Epidermal melanocyte (primary cell): ENCODE measurements around the gene EEFSEC.

ENCODE experiments used
- DNase-seq: peaks from one replicate; pipeline ENCODE4 v3.0.0; 2011; ENCODE audit warnings: low spot score; ENCODE audit not compliant: insufficient read length

Gene EEFSEC

DNA sequence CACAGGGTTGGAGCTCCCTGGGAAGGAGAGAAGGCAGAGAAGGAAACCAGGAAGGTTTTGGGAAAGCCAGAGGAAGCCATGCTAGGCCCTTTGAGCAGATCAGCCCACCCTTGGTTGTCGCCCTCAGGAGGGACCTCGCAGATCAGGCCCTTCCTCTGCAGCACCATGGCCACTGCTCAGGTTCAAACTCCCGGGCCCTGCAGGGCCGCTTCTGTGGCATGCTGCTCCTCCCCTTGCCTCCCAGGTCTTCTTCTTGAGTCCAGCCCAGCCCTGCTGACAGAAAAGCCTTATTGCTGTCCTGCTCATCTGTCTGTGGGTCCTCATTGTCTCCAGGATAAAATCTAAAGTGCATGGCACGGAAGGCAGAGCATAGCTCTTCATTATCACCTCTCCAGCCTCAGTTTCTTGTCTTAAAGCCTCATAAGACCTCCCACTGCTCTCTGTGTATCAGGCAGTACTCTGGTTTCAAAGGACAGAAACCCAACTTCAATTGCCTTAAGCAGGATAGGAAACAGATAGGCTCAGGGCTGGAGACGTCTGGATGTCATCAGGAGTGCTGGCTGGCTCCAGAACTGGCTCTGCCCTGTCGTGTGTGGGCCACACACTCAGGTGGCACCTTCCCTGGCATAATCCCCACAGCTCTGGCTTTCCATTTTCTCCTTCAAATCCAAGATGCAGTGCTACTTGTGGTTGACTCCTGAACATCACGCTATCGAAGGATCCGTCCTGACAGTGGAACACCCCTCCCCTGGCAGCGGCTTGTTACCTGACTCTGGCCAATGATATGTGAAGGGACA lies 118.5 kb downstream of the EEFSEC start:
- DNase-seq, result no peak

DNA sequence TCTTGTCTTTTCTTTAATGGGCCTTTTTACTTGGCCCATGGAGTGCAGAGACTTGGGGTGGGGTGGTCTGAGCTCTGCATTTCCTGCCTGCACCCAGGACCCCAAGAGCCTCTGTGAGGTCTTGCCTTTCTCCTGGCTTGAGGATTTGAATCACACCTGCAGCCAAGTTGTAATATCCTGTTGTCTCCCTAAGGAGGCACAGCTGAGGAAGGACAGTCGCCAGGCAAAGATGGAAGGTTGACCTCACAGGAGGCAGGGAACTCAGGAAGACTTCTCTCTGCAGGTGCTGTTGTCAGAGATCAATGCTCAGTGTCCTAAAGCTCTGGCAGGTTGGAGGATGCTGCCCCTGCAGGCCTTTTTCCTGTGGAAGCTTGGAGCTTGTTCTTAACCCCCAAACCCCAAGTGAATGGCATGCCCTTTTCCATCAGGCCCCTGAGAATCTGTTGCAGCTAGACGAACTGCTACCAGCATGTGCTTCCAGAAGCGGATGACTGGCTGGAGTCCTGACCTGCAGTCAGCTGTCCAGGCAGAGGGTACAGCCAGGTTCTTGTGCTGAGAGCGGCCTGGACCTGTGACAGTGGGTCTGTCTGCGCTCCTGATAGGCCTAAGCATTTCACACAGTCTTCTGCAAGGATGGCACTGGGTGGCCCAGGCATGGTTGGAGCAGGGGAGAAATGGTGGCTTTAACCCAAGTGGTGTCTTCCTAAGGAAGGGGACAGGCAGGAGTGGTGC lies 120.0 kb downstream of the EEFSEC start:
- no peak for DNase-seq

DNA sequence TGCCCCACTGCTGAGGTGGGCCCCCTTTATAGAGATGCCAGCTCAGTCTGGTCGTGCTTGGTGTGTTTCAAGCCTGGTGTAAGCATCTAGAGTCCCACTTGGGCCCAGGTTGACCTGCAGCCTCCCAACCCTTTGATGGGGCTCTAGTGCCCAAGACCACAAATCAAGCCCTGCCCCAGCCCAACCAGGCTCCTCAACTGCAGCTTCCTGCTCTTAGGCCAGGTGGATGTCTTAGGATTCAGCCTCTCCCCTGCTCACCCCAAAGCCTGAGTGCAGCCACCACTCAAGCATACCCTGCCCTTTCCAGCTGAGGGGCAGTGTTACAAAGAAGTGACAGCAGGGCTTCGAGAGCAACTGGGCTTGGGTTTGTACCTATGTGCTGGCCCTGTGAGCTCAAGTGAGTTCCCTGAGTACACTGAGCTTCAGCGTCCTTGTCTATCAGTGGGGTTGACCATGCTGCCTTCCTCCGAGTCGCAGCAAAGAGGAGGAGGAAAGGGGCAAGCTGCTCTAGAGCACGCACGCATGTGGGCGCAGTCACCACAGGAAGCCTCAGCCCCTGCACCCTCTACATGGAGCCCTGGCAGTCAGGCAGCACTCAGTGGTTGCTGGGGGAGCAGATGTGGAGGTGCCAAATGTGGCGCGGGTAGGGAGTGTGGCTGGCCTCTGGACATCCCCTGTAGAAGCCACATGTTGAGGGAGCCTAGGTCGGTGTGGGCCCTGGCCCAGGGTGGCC lies 120.7 kb downstream of the EEFSEC start:
- no peak for DNase-seq

DNA sequence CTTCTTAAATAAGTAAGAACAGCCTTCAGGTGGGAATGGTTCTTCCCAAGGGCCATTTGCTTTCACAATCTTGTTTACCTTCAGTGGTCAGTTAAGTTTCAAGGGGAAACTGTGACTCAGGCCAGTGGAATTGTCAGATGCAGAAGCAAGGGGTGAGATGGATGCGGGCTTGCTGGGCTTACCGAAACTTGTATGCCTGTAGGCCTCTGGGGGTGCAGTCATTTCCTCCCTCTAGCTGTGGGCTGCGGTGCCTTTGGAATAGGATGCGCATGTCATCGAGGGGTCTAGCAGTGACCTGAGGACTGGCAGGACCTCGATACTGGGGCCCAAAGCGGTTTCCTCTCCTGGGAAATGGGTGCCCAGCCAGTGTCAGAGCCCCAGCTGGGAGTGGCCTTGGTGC lies 121.6 kb downstream of the EEFSEC start:
- no peak for DNase-seq

DNA sequence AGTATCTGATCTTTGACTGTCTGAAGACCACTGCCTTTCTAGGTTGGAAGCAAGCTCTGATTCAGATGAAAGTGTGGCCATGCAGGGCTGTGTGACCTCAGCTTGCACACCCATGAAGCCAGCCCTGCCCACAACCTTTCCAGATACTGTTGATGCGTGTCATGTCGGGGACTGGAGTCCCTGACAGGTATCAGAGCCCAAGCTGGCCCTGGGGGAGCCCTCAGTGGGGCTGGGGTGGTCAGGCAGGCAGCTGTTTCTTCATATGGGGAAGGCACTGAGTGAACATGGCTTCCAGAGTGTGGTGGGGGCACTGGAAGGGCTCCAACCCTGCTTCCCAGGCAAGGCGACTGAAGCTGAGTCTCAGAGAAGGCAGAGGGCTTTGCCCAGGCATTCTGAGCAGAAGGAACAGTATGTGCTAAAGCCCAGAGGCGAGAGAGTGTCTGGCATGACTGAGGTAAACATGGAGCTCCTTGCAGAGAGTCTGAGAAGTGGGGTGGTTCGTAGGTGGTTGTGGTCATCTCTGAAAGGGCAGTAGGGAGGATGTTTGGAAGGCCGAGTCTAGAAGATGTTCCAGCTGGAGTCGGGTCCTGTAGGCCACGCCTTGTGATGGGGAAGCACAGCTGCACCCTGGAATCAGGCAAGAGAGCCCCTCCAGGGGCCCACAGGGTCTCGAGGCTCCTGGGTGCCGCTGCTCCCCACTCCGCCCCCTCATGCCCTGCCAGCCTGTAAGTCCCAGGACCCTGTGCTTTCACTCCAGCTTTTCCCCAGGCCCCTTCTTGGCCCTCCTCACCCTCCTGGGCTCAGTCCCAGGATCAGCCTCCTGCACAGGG lies 122.2 kb downstream of the EEFSEC start:
- no peak for DNase-seq

DNA sequence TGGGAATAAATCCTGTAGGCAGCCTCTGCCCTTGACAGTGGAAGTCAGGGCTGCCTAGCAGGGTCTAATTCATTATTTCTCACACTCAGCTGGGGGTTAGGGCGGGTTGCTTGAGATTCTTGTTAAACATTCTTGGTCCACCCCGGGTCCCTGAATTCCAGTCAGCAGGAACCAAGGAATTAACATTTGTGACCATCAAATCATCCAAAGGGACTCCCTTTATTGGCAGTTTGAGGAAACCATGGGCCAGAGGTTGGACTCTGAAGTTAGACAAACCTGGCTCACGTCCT lies 122.8 kb downstream of the EEFSEC start:
- DNase-seq, result no peak

DNA sequence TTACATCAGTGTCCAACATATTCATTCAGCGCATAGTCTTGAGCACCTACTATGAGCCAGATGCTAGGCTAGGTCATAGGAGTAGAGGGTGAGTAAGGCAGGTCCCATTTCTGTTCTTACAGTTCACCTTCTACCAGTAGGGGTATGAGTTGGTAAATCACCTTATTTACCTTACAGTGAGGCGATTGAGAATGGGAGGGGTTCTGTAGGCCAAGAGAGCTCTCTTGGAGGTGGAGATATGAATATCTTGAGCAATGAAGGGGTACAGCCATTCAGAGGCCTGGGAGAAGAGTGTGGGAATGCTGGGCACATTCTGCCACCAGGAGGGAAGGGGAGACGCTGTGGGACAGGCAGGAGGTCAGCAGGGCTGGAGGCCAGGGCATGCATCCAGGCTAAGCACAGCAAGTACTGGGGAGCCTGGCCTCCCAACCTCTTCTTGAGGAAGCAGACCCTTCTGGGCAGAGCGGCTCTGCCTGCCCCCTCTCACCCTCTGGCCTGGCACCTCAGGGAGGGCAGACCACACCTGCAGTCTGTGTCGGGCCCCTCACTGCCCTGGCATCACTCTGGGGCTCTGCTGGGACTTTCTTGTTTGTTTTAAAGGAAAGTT lies 123.4 kb downstream of the EEFSEC start:
- DNase-seq, result no peak

DNA sequence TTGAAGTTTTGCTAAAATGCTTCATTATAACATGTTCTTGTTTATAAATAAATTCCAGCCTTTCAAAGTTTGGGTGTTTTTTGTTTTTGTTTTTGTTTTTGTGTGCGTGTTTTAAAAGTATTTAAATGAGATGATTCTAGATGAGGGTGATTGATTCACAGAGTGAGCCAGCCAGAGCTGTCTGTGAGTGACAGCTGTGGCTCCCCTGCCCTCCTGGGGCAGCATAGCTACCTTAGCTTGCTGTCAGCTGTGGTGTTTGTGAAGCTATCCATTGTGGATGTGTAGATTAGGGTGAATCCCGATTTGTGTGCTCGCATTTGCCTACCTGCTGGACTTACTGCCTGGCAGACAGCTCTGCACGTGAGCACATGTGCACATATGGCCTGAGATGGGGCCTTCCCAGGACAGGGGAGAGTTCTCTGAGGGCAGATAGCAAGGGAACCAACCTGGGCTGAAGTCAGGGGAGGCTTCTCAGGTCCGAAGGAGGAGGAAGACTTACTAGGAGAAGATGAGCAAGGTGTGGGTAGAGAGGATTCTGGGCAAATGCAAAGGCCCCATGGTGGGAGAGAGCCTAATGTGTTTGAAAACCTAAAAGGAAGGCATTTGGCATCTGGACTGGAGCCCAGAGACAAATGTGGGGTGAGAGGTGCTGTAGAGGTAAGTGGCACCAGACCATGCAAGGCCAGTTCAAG lies 124.2 kb downstream of the EEFSEC start:
- no peak for DNase-seq

DNA sequence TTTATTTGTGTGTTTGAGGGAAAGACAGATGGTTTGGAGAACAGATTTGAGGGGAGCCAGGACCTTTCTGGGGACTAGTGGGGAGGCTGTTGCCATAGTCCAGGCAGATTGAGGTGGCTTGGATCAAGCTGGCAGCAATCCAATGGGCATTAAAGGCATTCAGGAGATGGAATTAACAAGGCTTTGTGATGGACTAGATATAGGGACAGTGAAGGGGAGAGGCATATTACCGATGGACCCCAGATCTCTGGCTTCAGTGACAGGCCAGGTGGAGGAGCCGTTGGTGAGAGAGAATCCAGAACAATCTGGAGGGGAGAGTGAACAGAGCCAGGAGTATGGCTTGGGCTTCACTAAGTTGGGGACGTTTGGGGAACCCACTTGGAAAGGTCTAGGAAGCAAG lies 124.8 kb downstream of the EEFSEC start:
- no peak for DNase-seq

DNA sequence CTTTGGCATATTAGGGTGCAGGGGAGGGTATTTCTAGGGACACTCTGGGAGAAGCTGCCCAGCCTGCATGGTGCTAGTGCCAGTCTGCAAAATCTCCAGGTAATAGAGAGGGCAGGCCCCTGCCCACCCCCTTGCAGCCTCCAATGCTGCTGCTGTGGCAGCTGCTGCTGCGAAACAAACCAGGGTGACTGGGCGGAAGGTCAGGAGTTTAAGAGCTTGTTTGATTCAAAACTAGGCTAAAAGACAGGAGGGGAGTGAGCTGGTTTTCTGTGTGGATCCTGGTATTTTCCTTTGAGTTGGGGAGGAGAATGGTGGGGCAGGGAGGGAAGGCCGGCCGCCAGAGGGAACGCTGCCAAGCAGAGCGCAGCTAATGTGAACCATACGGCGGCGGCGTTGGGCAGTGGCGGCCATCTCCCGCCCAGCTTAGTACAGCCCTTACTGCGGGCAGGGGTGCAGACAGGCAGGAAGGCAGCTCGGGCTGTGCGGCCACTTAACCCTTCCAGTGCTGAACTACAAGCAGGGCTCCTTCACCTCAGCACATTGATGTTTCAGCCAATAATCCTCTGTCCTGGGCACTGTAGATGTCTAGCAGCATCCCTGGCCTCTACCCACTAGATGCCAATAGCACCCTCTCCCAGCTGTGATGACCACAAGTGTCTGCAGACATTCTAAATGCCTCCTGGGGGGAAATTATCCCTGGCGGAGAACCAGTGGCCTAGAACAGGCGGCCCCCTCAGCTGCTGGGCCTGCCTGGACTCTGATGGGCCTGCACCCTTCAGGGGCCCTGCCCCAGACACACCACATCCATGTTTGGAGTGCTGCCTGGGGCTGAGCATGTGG lies 125.7 kb downstream of the EEFSEC start:
- DNase-seq, result peak; percentile 44

DNA sequence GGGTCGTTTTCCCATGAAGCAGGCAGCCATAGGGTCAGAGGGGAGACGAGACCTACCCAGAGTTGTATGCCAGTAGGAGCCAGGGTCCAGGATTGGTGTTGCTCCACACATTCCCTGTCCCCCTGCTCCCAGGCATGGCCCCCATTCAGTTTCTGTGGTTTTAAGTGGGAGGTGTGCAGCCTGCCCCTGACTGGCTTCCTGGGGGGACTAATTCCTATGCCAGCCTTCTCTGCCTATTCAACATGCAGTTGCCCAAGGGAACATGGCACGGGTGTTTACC lies 126.3 kb downstream of the EEFSEC start:
- DNase-seq, result no peak

DNA sequence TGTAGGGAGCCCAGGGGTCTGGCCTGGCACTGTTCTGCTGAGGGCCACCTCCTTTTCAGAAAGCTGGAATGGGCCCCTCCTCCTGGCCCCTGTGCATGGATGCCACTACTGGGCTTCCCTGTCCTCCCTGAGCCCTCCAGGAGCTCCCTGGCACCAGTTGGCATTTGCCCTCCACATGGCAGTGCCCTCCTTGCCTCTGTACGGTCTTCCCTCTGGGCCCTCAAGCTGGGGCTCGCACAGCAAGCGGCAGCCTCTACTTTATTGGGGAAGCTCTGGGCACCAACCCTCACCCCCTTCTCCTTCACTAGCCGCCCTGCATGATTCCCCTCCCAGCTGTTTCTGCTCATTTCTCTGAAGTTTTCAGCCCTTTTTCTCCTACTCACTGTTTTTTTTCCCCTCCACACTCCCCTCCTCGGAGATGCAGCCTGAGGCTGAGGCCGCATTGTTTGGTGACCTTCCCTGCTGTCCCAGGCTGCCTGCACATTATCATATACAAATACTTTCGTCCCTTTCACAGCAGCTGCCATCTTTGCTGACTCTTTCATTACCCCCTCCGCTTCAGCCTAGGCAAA lies 127.3 kb downstream of the EEFSEC start:
- no peak for DNase-seq

DNA sequence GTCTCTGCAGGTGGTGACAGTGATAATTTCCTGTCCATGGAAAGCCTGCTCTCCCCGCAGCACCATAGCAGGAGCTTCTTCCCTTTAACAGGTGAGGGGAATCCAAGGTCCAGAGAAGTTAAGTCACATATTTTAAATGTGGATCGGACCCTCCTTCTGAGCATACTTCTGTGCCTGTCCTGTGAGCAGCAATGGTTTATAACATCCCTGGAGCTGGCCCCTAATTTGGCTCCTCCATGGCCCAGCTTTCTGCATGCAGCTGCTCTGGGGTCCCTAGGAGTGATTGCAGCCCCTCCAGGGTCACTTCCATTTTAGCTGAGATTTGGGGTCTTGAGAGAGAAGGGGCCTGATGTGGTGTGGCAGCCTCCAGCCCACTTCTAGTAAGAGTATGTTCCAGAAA lies 127.8 kb downstream of the EEFSEC start:
- no peak for DNase-seq

DNA sequence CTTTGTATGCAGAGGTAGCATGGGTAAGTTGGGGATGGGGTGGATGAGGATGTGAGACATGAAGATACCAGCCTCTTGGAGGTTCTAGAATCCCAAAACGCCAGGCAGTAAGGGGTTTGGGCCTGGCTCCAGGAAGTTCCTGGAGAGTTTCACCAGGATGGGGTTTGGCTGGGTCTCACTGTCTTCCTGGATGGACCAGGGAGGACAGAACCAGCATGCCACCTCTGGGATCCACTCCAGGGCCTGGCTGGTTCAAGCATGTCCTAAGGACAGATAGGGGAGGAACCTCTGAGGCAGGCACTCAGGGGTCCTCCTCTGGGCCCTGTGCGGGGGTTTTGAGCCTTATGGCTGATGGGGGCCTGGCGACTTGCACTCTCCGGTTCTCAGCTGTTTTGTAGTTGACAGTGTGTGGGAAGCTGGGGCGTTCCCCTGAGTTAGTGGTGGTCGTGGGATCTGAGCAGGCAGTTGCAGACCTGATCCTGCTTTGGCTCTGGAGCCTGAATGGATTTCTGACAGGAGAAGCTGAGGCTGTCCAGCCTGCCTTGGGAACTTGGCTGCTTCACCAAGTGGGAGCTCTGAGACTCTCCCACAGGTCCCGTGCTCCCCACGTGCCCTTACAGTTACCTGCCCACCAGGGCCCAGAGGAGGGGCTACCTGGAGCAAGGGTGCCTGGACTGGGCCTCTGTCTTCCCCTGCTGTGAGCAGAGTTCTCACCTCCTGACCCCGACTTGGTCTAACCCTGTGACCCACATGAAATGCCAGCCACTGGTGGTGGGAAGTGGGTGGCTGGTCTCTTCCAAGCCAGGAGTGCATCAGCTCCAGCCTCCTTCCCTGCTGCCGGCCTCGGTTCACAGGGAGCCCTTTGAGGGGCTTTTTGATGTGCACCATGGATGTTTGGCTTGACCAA lies 128.4 kb downstream of the EEFSEC start:
- no peak for DNase-seq

DNA sequence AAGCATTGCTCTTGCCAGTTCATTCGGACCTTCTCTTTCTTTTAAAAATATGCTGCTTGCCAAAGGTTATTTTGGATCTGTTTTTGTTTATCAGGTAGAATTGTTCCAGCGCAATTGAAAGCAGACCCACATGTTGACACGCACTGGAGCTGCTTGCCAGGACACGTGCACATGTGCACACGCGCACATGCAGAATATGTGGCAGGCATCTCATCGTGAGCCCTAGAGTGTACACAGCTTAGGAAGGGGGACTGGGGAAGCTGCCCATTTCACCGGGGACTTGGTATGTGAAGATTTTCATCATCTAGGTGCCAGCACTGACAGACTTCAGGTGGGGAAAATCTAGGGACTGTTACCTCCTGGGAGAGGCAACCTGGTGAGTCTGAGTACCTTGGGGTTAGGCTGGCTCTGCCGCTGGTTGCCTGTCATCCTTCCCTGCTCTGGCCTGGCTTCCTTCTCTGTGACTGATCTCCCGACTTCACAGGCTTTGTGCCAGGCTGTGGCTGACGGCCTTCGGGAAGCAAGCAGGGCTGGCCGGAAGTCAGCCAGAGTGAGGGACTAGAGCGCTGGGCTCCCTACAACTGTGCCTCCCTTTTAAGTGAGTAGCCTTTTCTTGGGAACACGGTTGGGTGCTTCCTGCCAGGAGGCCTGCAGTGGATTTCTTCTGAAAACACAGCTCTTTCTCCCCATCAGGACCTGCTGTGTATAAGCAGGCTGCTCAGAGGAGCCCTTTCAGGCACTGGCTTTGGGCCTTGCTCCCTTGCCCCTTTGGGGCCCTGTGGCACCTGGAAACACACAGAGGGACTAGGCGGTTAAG lies 129.3 kb downstream of the EEFSEC start:
- no peak for DNase-seq

DNA sequence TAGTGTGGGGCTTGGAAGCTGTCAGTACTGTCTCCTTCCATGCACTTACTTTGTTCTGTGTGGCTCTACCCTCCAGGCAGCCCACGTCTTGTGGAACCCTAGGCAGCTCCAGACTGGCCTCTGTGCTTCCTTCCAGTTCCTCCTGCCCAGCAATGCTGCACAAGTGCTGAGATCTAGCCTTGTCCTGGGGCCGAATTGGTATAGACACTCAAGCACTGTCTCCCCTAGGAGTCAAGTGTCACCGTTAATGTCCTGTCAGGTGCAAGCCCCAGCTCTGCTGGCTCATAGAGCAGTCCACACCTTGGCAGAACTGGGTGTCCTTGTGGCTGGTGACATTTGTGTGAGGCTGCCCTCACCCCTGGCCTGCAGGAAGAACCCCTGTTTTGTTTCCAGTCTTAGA lies 130.1 kb downstream of the EEFSEC start:
- DNase-seq, result no peak

DNA sequence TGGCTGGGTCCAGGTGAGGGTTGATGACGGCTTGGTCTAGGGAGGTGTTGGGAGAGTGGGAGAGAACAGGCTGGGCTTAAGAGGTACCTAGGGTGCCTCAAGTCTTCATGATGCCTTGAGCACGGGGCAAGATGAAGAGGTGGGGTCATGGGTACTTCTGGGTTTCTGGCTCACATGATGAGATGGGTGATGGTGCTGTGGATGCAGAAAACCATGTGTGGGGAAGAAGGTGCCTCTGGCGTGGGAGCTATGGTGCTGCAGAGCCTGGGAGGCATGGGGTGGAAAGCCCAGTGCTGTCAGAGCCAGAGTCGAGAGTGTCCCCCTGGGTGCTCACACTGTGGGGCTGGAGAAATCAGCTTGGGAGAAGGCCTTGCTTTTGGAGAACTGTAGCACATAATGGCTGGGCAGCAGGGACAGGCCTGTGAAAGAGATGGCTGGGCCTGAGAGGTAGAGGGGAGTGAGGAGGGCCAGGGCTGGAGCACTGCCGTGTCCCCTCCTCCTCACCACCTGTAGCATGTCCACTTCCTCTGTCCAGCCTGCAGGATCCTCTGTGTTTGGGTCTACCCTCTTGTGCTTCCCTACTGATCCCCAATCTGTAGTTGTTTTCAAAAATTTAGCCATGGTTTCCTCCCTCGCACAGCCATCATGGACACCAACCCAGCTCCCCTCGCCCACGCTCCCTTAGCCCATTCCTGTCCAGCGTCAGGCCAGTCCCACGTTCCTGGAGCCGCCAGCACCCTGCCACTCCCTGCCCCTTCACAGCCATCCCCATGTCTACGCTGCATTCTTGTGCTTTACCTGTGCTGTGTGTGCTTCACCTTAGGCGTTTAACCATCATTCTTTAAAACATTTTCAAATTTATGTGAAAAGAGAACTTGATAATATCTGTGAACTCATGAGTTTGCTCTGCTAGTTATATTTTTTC lies 132.0 kb downstream of the EEFSEC start:
- no peak for DNase-seq
